Peyer's patch (tissue), 4 donors: Measurements from ENCODE around the gene PSAP.

ENCODE experiments used
- POLR2A ChIP-seq, 2 donors: fragments of 450-650 bp; IDR thresholded peaks; one replicate each; pipeline ENCODE4 v1.5.1; 2017; ENCODE audit warnings: antibody characterized with exemption in 2 of 2, mild to moderate bottlenecking in 2 of 2, moderate library complexity in 2 of 2
- TF ChIP-seq, protein P1 (sequence below), 6 experiments: fragments of 450-650 bp in 4 of 6; fragments of 200-600 bp in 2 of 6; sonication (generic) in 1 of 6; IDR thresholded peaks; one replicate each; pipeline ENCODE4 v1.5.1; 2017 to 2019; ENCODE audit warnings: antibody characterized with exemption in 6 of 6, mild to moderate bottlenecking in 3 of 6, moderate library complexity in 1 of 6

DNA sequence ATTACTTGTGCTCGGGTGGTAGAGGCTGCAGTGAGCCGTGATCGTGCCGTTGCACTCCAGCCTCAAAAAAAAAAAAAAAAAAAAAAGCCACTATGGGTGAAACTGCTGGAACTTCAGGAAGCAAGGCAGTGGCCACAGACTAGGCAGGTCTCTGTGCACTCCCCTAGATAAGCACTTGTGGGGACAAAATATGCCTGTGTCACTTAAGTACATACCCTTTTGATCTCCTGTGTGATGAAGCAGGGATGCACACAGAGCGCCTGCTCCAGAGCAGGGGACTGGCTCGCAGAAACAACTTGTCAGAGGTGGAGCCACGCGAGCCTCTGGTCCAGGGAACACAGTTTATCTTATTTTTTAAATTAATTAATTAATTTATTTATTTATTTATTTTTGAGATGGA lies 42.9 kb upstream of the PSAP start:
- TF ChIP-seq, protein P1, sequence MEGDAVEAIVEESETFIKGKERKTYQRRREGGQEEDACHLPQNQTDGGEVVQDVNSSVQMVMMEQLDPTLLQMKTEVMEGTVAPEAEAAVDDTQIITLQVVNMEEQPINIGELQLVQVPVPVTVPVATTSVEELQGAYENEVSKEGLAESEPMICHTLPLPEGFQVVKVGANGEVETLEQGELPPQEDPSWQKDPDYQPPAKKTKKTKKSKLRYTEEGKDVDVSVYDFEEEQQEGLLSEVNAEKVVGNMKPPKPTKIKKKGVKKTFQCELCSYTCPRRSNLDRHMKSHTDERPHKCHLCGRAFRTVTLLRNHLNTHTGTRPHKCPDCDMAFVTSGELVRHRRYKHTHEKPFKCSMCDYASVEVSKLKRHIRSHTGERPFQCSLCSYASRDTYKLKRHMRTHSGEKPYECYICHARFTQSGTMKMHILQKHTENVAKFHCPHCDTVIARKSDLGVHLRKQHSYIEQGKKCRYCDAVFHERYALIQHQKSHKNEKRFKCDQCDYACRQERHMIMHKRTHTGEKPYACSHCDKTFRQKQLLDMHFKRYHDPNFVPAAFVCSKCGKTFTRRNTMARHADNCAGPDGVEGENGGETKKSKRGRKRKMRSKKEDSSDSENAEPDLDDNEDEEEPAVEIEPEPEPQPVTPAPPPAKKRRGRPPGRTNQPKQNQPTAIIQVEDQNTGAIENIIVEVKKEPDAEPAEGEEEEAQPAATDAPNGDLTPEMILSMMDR (IDR thresholded peaks at IDR 0.05) = no peak
- no peak for TF ChIP-seq POLR2A (IDR thresholded peaks at IDR 0.05)
